T1000 (cell line): ENCODE results near the gene RFX1.
"Not testable (repeated sequence)": the region's sequence is repeated elsewhere in the genome, so short reads cannot be mapped to it uniquely, and the experiment has no call there.

Experiments used
- DNase-seq: peaks from one replicate; lab custom pipeline; 2025; ENCODE audit warnings: mixed read lengths; lab: John Stamatoyannopoulos, UW

The RFX1 gene

DNA sequence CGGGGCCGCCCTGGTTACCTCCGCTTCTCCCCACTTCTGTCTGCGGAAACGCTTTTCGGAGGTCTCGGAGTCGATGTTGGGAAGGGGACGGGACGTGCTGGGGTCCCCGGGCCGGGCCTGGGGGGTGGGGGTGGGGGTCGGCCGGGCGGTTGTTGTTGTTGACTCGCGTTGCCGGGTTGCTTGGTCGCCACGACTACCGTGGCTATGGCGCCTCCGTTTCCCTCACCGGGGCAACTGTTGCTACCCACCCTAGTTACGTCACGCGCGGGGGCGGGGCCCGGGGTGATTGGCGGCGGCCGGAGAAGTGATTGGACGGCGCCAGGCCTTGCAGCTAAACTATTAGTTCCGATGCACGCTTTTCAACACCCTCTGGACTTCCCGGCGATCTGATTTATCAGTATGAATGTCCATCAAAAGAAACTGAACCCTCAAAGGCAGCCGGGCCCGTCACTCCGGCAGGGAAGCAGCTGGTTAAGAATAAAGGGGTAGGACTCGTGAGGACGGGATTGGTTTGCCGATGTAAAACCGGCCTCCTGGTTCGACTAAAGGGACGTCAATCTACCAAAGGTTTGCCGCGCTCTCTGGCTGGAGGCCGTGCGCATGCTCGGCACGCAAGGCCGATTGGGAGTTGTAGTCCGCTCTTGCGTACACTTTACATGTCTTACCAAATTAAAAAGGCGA, at the start of gene RFX1:
Gene RFX1, minus strand, starts transcription at position 236 of the 681 bp plus-strand sequence. CDS start 12,477 bp downstream, outside the sequence.
- peak; percentile 98 for DNase-seq

- DNase-seq, result no peak
These were observed 49.3 kb upstream of the RFX1 start for GRCh38 chr19:14055396-14055795.

DNA sequence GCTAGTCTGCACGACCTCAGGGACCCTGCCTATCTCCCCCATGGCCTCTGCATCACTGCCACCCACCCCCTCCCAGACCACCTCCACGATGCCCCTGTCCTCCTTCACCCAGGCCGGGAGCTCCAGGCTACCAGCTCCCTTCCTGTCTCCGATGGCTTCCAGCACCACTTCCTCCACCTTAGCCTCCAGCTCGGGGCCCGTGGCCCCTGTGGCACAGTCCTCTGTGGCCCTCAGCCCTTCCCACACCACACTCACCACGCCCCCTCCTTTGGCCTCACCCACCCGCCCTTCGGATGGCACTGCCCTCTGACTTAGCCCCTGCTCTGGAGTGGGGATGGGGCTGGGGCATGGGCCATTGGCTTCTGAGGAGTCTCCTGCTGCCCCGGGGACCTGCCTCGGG, 48.6 kb upstream of the RFX1 start:
- no peak for DNase-seq

DNA sequence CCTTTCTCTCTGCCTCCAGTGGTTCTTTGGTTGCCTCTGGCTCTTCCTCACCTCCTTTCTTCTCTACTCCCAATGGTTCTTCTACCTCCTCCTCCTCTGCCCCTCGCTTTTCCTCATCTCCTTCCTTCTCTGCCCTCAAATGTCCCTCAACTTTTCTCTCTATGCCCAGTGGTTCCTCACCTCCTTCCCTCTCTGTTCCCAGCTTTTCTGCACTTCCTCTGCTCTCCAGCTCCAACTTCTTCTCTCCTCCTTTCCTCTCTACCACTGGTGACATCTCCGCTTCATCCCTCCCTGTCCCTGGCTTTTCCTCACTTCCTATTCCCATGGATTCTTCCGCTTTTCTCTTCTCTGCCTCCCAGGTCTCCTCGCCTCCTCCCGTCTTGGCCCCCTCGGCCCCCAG, 48.0 kb upstream of the RFX1 start:
- DNase-seq, result no peak

DNA sequence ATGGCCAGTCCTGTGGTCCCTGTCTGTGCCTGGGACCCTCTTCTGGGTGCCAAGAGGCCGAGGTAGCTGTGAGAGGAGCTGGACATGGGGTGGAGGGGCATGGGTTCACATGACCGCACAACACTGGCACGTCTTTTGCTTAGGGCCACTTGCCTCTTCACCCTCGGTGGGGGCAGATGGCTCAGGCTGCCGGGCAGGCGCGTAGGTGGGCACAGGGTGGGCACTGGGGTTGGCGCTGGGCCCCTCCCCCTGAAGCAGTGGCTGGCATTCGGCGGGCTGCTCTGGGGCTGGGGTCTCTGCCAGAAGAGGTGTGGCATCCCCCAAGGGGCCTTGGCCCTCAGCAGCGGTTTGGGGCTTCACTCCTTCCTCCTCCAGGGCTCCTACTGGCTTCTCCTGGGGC, 47.4 kb upstream of the RFX1 start:
- no peak for DNase-seq

GRCh38 chr19:14053032-14053431, 46.9 kb upstream of the RFX1 start:
- no peak for DNase-seq

DNA sequence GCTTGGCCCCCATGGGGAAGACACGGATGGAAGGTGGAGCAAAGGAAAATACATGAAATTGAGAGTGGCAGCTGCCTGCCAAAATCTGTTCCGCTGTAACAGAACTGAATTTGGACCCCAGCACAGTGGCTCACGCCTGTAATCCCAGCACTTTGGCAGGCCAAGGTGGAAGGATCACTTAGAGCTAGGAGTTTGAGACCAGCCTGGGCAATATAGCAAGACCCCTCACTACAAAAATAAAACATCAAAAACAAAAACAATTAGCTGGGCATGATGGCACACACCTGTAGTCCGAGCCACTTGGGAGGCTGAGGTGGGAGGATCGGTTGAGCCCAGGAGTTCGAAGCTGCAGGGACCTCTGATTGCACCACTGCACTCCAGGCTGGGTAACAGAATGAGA, 46.4 kb upstream of the RFX1 start:
- DNase-seq, result no peak

- DNase-seq, result no peak
These were observed 45.9 kb upstream of the RFX1 start for GRCh38 chr19:14051980-14052379.

DNA sequence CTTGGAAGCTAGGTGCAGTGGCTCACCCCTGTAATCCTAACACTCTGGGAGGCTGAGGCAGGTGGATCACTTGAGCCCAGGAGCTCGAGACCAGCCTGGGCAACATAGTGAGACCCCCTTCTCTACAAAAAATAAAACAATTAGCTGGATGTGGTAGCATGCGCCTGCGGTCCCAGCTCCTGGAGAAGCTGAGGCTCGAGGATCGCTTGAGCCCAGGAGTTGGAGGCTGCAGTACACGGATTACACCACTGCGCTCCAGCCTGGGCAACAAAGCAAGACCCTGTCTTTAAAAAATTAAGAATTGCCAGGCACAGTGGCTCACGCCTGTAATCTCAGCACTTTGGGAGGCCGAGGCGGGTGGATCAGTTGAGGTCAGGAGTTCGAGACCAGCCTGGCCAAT, 44.8 kb upstream of the RFX1 start:
- not testable (repeated sequence) for DNase-seq

- DNase-seq, result no peak
These were observed 44.4 kb upstream of the RFX1 start for GRCh38 chr19:14050512-14050911.

GRCh38 chr19:14048443-14049153, 42.5 kb upstream of the RFX1 start:
- DNase-seq, result peak; percentile 44

- not testable (repeated sequence) for DNase-seq
These were observed 41.7 kb upstream of the RFX1 start for GRCh38 chr19:14047866-14048265.

DNA sequence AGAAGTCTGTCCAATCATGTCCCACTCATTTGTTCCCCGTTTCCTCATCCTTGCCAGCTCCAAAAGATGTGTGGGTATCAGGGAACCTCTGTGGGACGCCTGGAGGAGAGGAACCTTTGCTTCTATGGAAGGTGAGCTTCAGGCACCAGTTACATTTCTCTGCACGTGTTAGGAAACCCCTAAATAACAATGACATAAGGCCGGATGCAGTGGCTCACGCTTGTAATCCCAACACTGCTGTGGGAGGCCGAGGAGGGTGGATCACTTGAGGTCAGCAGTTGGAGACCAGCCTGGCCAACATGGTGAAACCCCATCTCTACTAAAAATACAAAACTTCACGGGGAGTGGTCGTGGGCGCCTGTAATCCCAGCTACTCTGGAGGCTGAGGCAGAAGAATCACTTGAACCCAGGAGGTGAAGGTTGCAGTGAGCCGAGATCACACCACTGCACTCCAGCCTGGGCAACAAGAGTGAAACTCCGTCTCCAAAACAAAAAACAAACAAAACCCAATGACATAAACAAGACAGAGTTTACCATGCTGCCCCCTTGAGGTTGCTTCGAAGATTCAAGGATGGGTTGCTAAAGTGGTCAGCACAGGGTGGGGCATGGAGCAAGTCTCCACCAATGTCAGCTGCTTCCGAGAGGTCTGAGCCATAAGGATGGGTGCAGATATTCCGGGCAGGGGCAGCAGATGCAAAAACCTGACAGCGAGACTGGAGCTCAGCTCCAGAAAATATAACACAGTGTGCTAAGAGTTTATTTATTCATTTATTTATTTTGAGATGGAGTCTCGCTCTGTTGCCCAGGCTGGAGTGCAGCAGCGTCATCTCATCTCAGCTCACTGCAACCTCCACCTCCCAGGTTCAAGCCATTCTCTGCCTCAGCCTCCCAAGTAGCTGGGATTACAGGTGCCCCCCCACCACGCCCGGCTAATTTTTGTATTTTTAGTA, 36.8 kb upstream of the RFX1 start:
- DNase-seq, result not testable (repeated sequence)

DNA sequence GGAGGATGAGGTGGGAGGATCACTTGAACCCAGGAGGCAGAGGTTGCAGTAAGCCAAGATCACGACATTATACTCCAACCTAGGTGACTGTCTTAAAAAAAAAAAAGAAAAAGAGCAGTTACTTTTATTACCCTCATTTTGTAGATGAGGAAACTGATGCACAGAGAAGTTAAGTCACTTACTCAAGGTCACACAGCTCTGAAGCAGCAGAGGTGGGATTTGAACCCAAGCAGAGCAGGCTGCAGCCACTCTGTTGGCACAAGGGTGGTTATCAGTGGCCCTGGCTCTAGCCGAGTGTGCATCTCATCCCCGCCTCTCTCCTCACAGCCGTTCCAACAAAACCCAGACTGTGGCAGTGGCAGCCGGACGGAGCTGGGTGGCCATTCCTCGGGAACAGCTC, 33.1 kb upstream of the RFX1 start:
- no peak for DNase-seq

- DNase-seq, result no peak
These were observed 29.6 kb upstream of the RFX1 start for GRCh38 chr19:14035706-14036105.

- DNase-seq, result not testable (repeated sequence)
These were observed 29.0 kb upstream of the RFX1 start for GRCh38 chr19:14035159-14035558.

DNA sequence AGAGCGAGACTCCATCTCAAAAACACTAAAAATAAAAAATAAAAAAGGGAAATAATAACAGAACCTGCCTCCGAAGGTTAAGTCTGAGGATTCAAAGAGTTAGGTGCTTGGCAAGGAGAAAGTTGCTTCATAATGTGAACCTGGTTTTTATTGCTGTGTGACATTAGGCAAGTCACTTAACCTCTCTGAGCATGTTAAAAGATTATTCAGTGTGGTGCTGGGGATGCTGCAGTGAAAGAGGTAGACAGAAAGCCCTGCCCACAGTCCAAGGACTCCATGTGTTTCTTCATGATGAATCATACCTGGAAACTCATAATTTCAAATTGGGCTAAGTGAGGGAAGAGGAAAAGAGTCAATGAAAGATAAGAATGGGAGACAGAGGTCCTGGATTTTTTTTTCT, 27.8 kb upstream of the RFX1 start:
- no peak for DNase-seq

DNA sequence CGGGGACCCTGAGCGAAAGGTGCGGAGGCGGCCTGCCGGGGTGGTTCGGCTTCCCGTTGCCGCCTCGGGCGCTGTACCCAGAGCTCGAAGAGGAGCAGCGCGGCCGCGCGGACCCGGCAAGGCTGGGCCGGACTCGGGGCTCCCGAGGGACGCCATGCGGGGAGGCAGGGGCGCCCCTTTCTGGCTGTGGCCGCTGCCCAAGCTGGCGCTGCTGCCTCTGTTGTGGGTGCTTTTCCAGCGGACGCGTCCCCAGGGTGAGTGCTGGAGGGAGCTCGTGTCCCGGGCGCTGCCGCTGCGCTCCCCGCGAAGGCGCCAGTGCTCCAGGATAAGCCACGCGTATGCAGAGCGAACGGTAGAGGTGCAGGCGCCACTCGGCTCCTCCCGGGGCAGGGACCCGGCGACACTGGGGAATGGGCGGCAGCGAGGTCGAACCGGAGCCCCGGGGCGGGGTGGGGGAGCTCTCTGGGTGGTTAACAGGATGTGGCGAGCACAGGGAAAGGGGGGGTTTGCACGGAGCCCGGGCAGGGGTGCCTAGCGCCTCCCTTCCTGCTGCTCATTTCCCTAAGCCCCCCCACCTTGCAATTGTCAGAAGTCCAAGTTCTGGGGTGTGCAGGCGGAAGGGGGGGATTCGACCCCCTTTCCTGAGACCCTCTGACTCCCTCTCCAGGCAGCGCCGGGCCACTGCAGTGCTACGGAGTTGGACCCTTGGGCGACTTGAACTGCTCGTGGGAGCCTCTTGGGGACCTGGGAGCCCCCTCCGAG, 25.8 kb upstream of the RFX1 start, which contains the start of gene IL27RA:
Gene IL27RA, plus strand, starts transcription at position 44 of the 762 bp plus-strand sequence. Its CDS starts 111 bp downstream, at position 155.
- DNase-seq, result peak; percentile 28

DNA sequence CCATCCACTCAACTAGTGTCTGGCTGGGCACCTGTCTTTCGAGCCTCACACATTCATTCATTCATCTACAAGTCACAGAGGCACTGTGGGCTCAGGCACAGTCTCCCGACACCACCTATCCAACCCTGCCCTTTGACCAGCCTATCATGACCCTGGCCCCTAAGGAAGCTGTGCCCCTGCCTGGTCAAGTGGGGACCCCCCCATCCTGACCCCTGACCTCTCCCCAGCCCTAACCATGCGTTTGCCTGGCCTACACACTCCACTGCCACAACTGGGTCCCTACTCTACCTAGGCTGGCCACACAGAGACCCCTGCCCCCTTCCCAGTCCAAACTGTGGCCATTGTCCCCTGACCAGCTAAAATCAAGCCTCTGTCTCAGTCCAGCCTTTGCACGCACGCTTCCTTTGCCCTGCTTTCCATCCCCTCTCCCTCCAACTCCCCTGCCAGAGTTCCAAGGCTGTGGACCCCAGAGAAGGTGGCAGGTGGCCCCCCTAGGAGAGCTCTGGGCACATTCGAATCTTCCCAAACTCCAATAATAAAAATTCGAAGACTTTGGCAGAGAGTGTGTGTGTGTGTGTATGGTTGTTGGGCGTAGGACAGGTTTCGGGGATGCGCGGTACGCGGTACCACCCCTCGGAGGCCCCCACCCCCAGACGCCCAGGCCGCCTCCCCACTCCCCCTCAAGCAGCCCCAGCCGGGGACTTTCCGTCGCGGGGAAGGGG, 25.0 kb upstream of the RFX1 start:
- DNase-seq, result no peak

DNA sequence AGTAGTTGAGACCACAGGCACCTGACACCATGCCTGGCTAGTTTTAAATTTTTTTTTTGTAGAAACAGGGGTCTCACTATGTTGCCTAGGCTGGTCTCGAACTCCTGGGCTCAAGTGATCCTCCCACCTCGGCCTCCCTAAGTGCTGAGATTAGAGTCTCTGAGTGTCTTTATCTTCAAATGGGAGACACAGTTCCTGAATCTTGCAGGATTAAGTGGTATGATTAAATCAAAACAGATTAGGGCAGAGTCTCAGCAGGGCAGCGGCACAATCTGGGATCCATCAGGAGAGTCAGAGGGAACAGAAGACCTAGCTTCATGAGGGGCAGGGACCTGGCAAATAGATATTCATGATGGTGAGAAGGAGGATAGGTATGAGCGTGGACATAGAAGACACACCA, 22.8 kb upstream of the RFX1 start:
- DNase-seq, result no peak
